GM23338 (cell line): Measurements from ENCODE around the gene FNDC3A. TPM values are rescaled to one million over a fixed set of nuclear protein-coding genes. Genes with fewer than 3 reads are reported as not detected.

ENCODE experiments used
- ATAC-seq: fragments of 200-7000 bp; cut with Tn5 transposase; 3 replicates; pipeline ENCODE4 v1.9.1; 2020
- DNase-seq: peaks from one replicate; pipeline ENCODE4 v3.0.0-alpha.2; 2015; ENCODE audit warnings: low spot score
- H2AFZ ChIP-seq: fragments of 200-600 bp; sonication (generic); 2 replicates; pipeline ENCODE4 v1.8.0; 2016; ENCODE audit warnings: antibody characterized with exemption, mild to moderate bottlenecking, moderate library complexity
- H3F3A ChIP-seq: fragments of 200-600 bp; sonication (generic); replicated peaks from 2 replicates; pipeline ENCODE4 v1.8.0; 2017; ENCODE audit warnings: antibody characterized with exemption, mixed run types, low read depth
- H3K27ac ChIP-seq: fragments of 200-600 bp; sonication (generic); 2 replicates; pipeline ENCODE4 v1.6.1; 2016; ENCODE audit warnings: low read depth
- H3K27me3 ChIP-seq: fragments of 200-600 bp; sonication (generic); 2 replicates; pipeline ENCODE4 v1.8.0; 2016; ENCODE audit warnings: mild to moderate bottlenecking, mixed run types, moderate library complexity; ENCODE audit not compliant: insufficient read depth
- H3K36me3 ChIP-seq: fragments of 200-600 bp; sonication (generic); 2 replicates; pipeline ENCODE4 v1.8.0; 2016; ENCODE audit warnings: mild to moderate bottlenecking; ENCODE audit not compliant: insufficient read depth
- H3K4me1 ChIP-seq: fragments of 200-600 bp; sonication (generic); 2 replicates; pipeline ENCODE4 v1.8.0; 2016; ENCODE audit warnings: mild to moderate bottlenecking, moderate library complexity; ENCODE audit not compliant: insufficient read depth
- H3K4me2 ChIP-seq: fragments of 200-600 bp; sonication (generic); 2 replicates; pipeline ENCODE4 v1.7.1; 2017; ENCODE audit warnings: mixed run types
- H3K4me3 ChIP-seq: fragments of 200-600 bp; sonication (generic); 2 replicates; pipeline ENCODE4 v1.6.1; 2016; ENCODE audit warnings: mixed run types
- H3K79me2 ChIP-seq: fragments of 200-600 bp; sonication (generic); replicated peaks from 2 replicates; pipeline ENCODE4 v1.8.0; 2017; ENCODE audit warnings: mild to moderate bottlenecking; ENCODE audit not compliant: insufficient read depth
- H3K9me2 ChIP-seq: fragments of 200-600 bp; sonication (generic); 2 replicates; pipeline ENCODE4 v1.8.0; 2017; ENCODE audit not compliant: insufficient read depth
- H4K20me1 ChIP-seq: fragments of 200-600 bp; sonication (generic); replicated peaks from 2 replicates; pipeline ENCODE4 v1.8.0; 2017; ENCODE audit warnings: mild to moderate bottlenecking; ENCODE audit not compliant: insufficient read depth
- H3K27ac Mint-ChIP-seq: 2 replicates; pipeline ENCODE4 v1.8.0; 2020; ENCODE audit warnings: inconsistent platforms, mild to moderate bottlenecking, moderate library complexity, mixed read lengths
- H3K27me3 Mint-ChIP-seq: 3 replicates; pipeline ENCODE4 v1.8.0; 2022; ENCODE audit warnings: low read depth, mild to moderate bottlenecking, moderate library complexity, mixed read lengths, inconsistent platforms; ENCODE audit not compliant: insufficient read depth, poor library complexity
- H3K36me3 Mint-ChIP-seq: 3 replicates; pipeline ENCODE4 v1.8.0; 2021; ENCODE audit warnings: low read depth, mild to moderate bottlenecking, inconsistent platforms, moderate library complexity, mixed read lengths
- H3K4me1 Mint-ChIP-seq: 3 replicates; pipeline ENCODE4 v1.8.0; 2020; ENCODE audit warnings: mild to moderate bottlenecking, inconsistent platforms, mixed read lengths
- H3K4me3 Mint-ChIP-seq: 3 replicates; pipeline ENCODE4 v1.8.0; 2021; ENCODE audit warnings: moderate library complexity, mild to moderate bottlenecking, inconsistent platforms, mixed read lengths
- H3K9me3 Mint-ChIP-seq: 3 replicates; pipeline ENCODE4 v1.8.0; 2020; ENCODE audit warnings: moderate library complexity, mild to moderate bottlenecking, inconsistent platforms, mixed read lengths
- ETS1 ChIP-seq: IDR thresholded peaks from 2 replicates; pipeline ENCODE4 v1.6.1; 2016; ENCODE audit warnings: antibody characterized with exemption
- EZH2 ChIP-seq: fragments of 200-600 bp; sonication (generic); IDR thresholded peaks from one replicate; pipeline ENCODE4 v1.8.0; 2017; ENCODE audit warnings: antibody characterized with exemption, mild to moderate bottlenecking, low read depth; ENCODE audit not compliant: unreplicated experiment
- EZH2phosphoT487 ChIP-seq: fragments of 200-600 bp; sonication (generic); IDR thresholded peaks from one replicate; pipeline ENCODE4 v1.8.1; 2018; ENCODE audit warnings: antibody characterized with exemption; ENCODE audit not compliant: unreplicated experiment
- JUNB ChIP-seq: IDR thresholded peaks from one replicate; pipeline ENCODE4 v1.6.1; 2016; ENCODE audit warnings: antibody characterized with exemption; ENCODE audit not compliant: unreplicated experiment
- NANOG ChIP-seq: IDR thresholded peaks from 2 replicates; pipeline ENCODE4 v1.6.1; 2016; ENCODE audit warnings: antibody characterized with exemption, borderline replicate concordance
- POLR2AphosphoS5 ChIP-seq: IDR thresholded peaks from 2 replicates; pipeline ENCODE4 v1.6.1; 2016; ENCODE audit warnings: antibody characterized with exemption, low read depth
- REST ChIP-seq: IDR thresholded peaks from one replicate; pipeline ENCODE4 v1.6.1; 2018; ENCODE audit warnings: antibody characterized with exemption; ENCODE audit not compliant: unreplicated experiment
- STAT1 ChIP-seq: IDR thresholded peaks from one replicate; pipeline ENCODE4 v1.6.1; 2016; ENCODE audit warnings: antibody characterized with exemption; ENCODE audit not compliant: unreplicated experiment
- ZNF462 ChIP-seq: fragments of 250-450 bp; sonication (Bioruptor Pico); IDR thresholded peaks from 2 replicates; pipeline ENCODE4 v1.5.0; 2020; ENCODE audit warnings: mild to moderate bottlenecking, moderate library complexity
- polyA plus RNA-seq: library from polyadenylated mRNA; unstranded; fragments of >200 nt; fragmentation: Nextera tagmentation; extraction: Ambion mirVana; gene quantifications from 2 replicates; pipeline ENCODE4 v1.2.1, GENCODE V29; 2016
- total RNA-seq: library from RNA; depleted of rRNA; stranded (reverse); fragments of >200 nt; shearing (Covaris generic); gene quantifications from 2 replicates; pipeline ENCODE4 v1.2.3, GENCODE V29; 2014

The FNDC3A gene
- total and polyA plus RNA-seq, 2 experiments from 2014 or later, result 10.3 to 31.1 TPM

GRCh38 chr13:48938308-48938943 is 37.3 kb upstream of the FNDC3A start (continued):
- TF ChIP-seq ZNF462 (CRISPR knock-in tag) (no peak), POLR2AphosphoS5 (no peak), NANOG (no peak)

- peaks cover 3% of the 10 kb centered on the region; the same call in 1 of the 3 replicates for H3K4me1 Mint-ChIP-seq
- Histone ChIP-seq H3K27ac (no peak overlapping the region), H3K9me2 (no peaks in the 10 kb centered on the region), H3F3A (no peaks in the 10 kb centered on the region), H3K36me3 (no peaks in the 10 kb centered on the region), H3K4me3 (no peak overlapping the region), H3K4me2 (no peak overlapping the region), H3K27me3 (no peaks in the 10 kb centered on the region), H3K4me1 (no peaks in the 10 kb centered on the region), H4K20me1 (no peaks in the 10 kb centered on the region), H2AFZ (no peak overlapping the region), H3K79me2 (no peaks in the 10 kb centered on the region)
- H3K27me3 Mint-ChIP-seq, result no peaks in the 10 kb centered on the region
- no peak for ATAC-seq
- no peak overlapping the region for H3K4me3 Mint-ChIP-seq
- H3K9me3 Mint-ChIP-seq, result no peaks in the 10 kb centered on the region
- H3K36me3 Mint-ChIP-seq, result no peaks in the 10 kb centered on the region
- DNase-seq, result no peak
- TF ChIP-seq EZH2phosphoT487, result no peak
- no peak for TF ChIP-seq JUNB
- no peak for TF ChIP-seq POLR2AphosphoS5
- TF ChIP-seq EZH2, result no peak
- no peak for TF ChIP-seq ETS1
- no peak for TF ChIP-seq REST
- TF ChIP-seq STAT1, result no peak
- no peak overlapping the region for H3K27ac Mint-ChIP-seq
Observed at GRCh38 chr13:48939728-48940127, 36.0 kb upstream of the FNDC3A start.
